Neural progenitor cell (in vitro differentiated cells): ENCODE measurements around the gene CASR. TPM values are rescaled to one million over a fixed set of nuclear protein-coding genes. Genes with fewer than 3 reads are reported as not detected.

Source experiments
- DNase-seq: peaks from one replicate; pipeline ENCODE4 v3.0.0-alpha.2; 2016; ENCODE audit warnings: low spot score
- H2AFZ ChIP-seq: fragments of 200-600 bp; sonication (generic); replicated peaks from 2 replicates; pipeline ENCODE4 v1.6.1; 2016; ENCODE audit warnings: antibody characterized with exemption
- H3F3A ChIP-seq: fragments of 200-600 bp; sonication (generic); 2 replicates; pipeline ENCODE4 v1.6.1; 2016; ENCODE audit warnings: antibody characterized with exemption, low read depth
- H3K27ac ChIP-seq: fragments of 200-600 bp; sonication (generic); 2 replicates; pipeline ENCODE4 v1.5.1; 2016; ENCODE audit warnings: mild to moderate bottlenecking
- H3K27me3 ChIP-seq: fragments of 200-600 bp; sonication (generic); 2 replicates; pipeline ENCODE4 v1.6.1; 2016; ENCODE audit warnings: mild to moderate bottlenecking, moderate library complexity
- H3K36me3 ChIP-seq: fragments of 200-600 bp; sonication (generic); 2 replicates; pipeline ENCODE4 v1.5.1; 2016
- H3K4me1 ChIP-seq: fragments of 200-600 bp; sonication (generic); 2 replicates; pipeline ENCODE4 v1.6.1; 2016; ENCODE audit warnings: mixed run types
- H3K4me2 ChIP-seq: fragments of 200-600 bp; sonication (generic); 2 replicates; pipeline ENCODE4 v1.6.1; 2016
- H3K4me3 ChIP-seq: fragments of 200-600 bp; sonication (generic); 2 replicates; pipeline ENCODE4 v1.5.1; 2016
- H3K79me2 ChIP-seq: fragments of 200-600 bp; sonication (generic); 2 replicates; pipeline ENCODE4 v1.6.1; 2016; ENCODE audit warnings: low read depth
- H3K9ac ChIP-seq: fragments of 200-600 bp; sonication (generic); 2 replicates; pipeline ENCODE4 v1.6.1; 2016
- H3K9me3 ChIP-seq: fragments of 200-600 bp; sonication (generic); 2 replicates; pipeline ENCODE4 v1.5.1; 2016; ENCODE audit warnings: low read depth
- H4K20me1 ChIP-seq: fragments of 200-600 bp; sonication (generic); 2 replicates; pipeline ENCODE4 v1.6.1; 2016; ENCODE audit warnings: low read depth
- H3K27ac Mint-ChIP-seq: 3 replicates; pipeline ENCODE4 v1.8.0; 2021; ENCODE audit warnings: mixed read lengths
- H3K27me3 Mint-ChIP-seq: 2 replicates; pipeline ENCODE4 v1.8.0; 2022; ENCODE audit warnings: low read depth, mild to moderate bottlenecking, inconsistent platforms, moderate library complexity, mixed read lengths; ENCODE audit not compliant: insufficient read depth
- H3K36me3 Mint-ChIP-seq: 3 replicates; pipeline ENCODE4 v1.8.0; 2021; ENCODE audit warnings: mixed read lengths
- H3K4me1 Mint-ChIP-seq: 3 replicates; pipeline ENCODE4 v1.8.0; 2021; ENCODE audit warnings: mixed read lengths
- H3K4me3 Mint-ChIP-seq: 3 replicates; pipeline ENCODE4 v1.8.0; 2021; ENCODE audit warnings: mild to moderate bottlenecking, moderate library complexity, mixed read lengths
- H3K9me3 Mint-ChIP-seq: 3 replicates; pipeline ENCODE4 v1.8.0; 2020; ENCODE audit warnings: mixed read lengths
- CTCF ChIP-seq: fragments of 200-600 bp; sonication (generic); IDR thresholded peaks from 2 replicates; pipeline ENCODE4 v1.5.1; 2017; ENCODE audit warnings: antibody characterized with exemption, mild to moderate bottlenecking
- EZH2 ChIP-seq: fragments of 200-600 bp; sonication (generic); IDR thresholded peaks from 2 replicates; pipeline ENCODE4 v1.6.1; 2017; ENCODE audit warnings: antibody characterized with exemption, mild to moderate bottlenecking, moderate library complexity
- EZH2phosphoT487 ChIP-seq: fragments of 200-600 bp; sonication (generic); IDR thresholded peaks from 2 replicates; pipeline ENCODE4 v1.6.1; 2017; ENCODE audit warnings: antibody characterized with exemption
- total RNA-seq: library from RNA; depleted of rRNA; stranded (reverse); fragments of >200 nt; gene quantifications from 2 replicates; pipeline ENCODE4 v1.2.3, GENCODE V29; 2015; ENCODE audit warnings: low replicate concordance

The CASR gene
- total RNA-seq, 1 donor from 2014 or later: not detected

GRCh38 chr3:122233101-122233952, 49.9 kb downstream of the CASR start:
- Mint-ChIP-seq H3K4me3 (no peak overlapping the region), H3K4me1 (no peaks in the 10 kb centered on the region), H3K36me3 (no peaks in the 10 kb centered on the region), H3K27ac (no peak overlapping the region), H3K27me3 (peaks cover 5% of the 10 kb centered on the region), H3K9me3 (no peaks in the 10 kb centered on the region)
- H3K9ac ChIP-seq: no peak overlapping the region
- H4K20me1 ChIP-seq: no peaks in the 10 kb centered on the region
- no peaks in the 10 kb centered on the region for H3F3A ChIP-seq
- no peak for DNase-seq
- no peaks in the 10 kb centered on the region for H3K36me3 ChIP-seq
- no peak overlapping the region for H3K4me3 ChIP-seq
- H3K4me1 ChIP-seq: no peaks in the 10 kb centered on the region
- H3K79me2 ChIP-seq: no peaks in the 10 kb centered on the region
- H3K27me3 ChIP-seq: no peaks in the 10 kb centered on the region
- H3K27ac ChIP-seq: no peak overlapping the region
- H2AFZ ChIP-seq: no peak overlapping the region
- no peaks in the 10 kb centered on the region for H3K9me3 ChIP-seq
- TF ChIP-seq EZH2phosphoT487: no peak
- H3K4me2 ChIP-seq: no peak overlapping the region

GRCh38 chr3:122234117-122234516, 50.6 kb downstream of the CASR start:
- Histone ChIP-seq H3K36me3 (no peaks in the 10 kb centered on the region), H3K4me1 (no peaks in the 10 kb centered on the region), H3K27me3 (no peaks in the 10 kb centered on the region), H2AFZ (no peak overlapping the region), H3K79me2 (no peaks in the 10 kb centered on the region), H4K20me1 (no peaks in the 10 kb centered on the region), H3K9me3 (no peaks in the 10 kb centered on the region), H3K27ac (no peak overlapping the region), H3K9ac (no peak overlapping the region), H3K4me3 (no peak overlapping the region), H3K4me2 (no peak overlapping the region), H3F3A (no peaks in the 10 kb centered on the region)
- no peaks in the 10 kb centered on the region for H3K4me1 Mint-ChIP-seq
- TF ChIP-seq EZH2phosphoT487: no peak
- no peak for TF ChIP-seq CTCF
- TF ChIP-seq EZH2: no peak
- H3K4me3 Mint-ChIP-seq: no peak overlapping the region
- H3K36me3 Mint-ChIP-seq: no peaks in the 10 kb centered on the region
- no peak overlapping the region for H3K27ac Mint-ChIP-seq
- no peak for DNase-seq
- H3K27me3 Mint-ChIP-seq: peaks cover 6% of the 10 kb centered on the region
- no peaks in the 10 kb centered on the region for H3K9me3 Mint-ChIP-seq

- Mint-ChIP-seq H3K36me3 (no peaks in the 10 kb centered on the region), H3K4me3 (no peak overlapping the region), H3K27ac (no peak overlapping the region), H3K9me3 (no peaks in the 10 kb centered on the region), H3K4me1 (no peaks in the 10 kb centered on the region), H3K27me3 (peaks cover 4% of the 10 kb centered on the region)
- TF ChIP-seq EZH2phosphoT487: no peak
- TF ChIP-seq CTCF: no peak
- TF ChIP-seq EZH2: no peak
- H3K4me2 ChIP-seq: no peak overlapping the region
- no peaks in the 10 kb centered on the region for H4K20me1 ChIP-seq
- no peak overlapping the region for H3K9ac ChIP-seq
- H3K27me3 ChIP-seq: no peaks in the 10 kb centered on the region
- H3K9me3 ChIP-seq: no peaks in the 10 kb centered on the region
- no peaks in the 10 kb centered on the region for H3K79me2 ChIP-seq
- no peak overlapping the region for H2AFZ ChIP-seq
- no peaks in the 10 kb centered on the region for H3F3A ChIP-seq
- H3K4me3 ChIP-seq: no peak overlapping the region
- H3K27ac ChIP-seq: no peak overlapping the region
- no peaks in the 10 kb centered on the region for H3K4me1 ChIP-seq
- H3K36me3 ChIP-seq: no peaks in the 10 kb centered on the region
- no peak for DNase-seq
These were observed 51.7 kb downstream of the CASR start for GRCh38 chr3:122235147-122235546.

GRCh38 chr3:122239112-122239511, 55.6 kb downstream of the CASR start:
- H3F3A ChIP-seq: no peaks in the 10 kb centered on the region
- no peaks in the 10 kb centered on the region for H4K20me1 ChIP-seq
- Mint-ChIP-seq H3K9me3 (no peaks in the 10 kb centered on the region), H3K4me1 (no peaks in the 10 kb centered on the region), H3K4me3 (no peak overlapping the region), H3K27ac (no peak overlapping the region), H3K36me3 (no peaks in the 10 kb centered on the region), H3K27me3 (peaks cover 2% of the 10 kb centered on the region)
- H3K4me2 ChIP-seq: no peak overlapping the region
- H2AFZ ChIP-seq: no peak overlapping the region
- H3K4me3 ChIP-seq: no peak overlapping the region
- no peak overlapping the region for H3K9ac ChIP-seq
- H3K9me3 ChIP-seq: no peaks in the 10 kb centered on the region
- H3K36me3 ChIP-seq: no peaks in the 10 kb centered on the region
- no peak for DNase-seq
- peaks cover 25% of the 10 kb centered on the region for H3K27me3 ChIP-seq
- no peaks in the 10 kb centered on the region for H3K79me2 ChIP-seq
- TF ChIP-seq EZH2phosphoT487: no peak
- TF ChIP-seq CTCF: no peak
- no peak for TF ChIP-seq EZH2
- no peaks in the 10 kb centered on the region for H3K4me1 ChIP-seq
- no peak overlapping the region for H3K27ac ChIP-seq
